GM21381 (cell line): ENCODE results near the gene ACAP1.

ENCODE experiments used
- ATAC-seq: cut with Tn5 transposase; IDR thresholded peaks from one replicate; pipeline ENCODE4 v1.9.1; 2021; ENCODE audit warnings: mild to moderate bottlenecking, moderate library complexity; ENCODE audit not compliant: unreplicated experiment

ACAP1 gene, protein sequence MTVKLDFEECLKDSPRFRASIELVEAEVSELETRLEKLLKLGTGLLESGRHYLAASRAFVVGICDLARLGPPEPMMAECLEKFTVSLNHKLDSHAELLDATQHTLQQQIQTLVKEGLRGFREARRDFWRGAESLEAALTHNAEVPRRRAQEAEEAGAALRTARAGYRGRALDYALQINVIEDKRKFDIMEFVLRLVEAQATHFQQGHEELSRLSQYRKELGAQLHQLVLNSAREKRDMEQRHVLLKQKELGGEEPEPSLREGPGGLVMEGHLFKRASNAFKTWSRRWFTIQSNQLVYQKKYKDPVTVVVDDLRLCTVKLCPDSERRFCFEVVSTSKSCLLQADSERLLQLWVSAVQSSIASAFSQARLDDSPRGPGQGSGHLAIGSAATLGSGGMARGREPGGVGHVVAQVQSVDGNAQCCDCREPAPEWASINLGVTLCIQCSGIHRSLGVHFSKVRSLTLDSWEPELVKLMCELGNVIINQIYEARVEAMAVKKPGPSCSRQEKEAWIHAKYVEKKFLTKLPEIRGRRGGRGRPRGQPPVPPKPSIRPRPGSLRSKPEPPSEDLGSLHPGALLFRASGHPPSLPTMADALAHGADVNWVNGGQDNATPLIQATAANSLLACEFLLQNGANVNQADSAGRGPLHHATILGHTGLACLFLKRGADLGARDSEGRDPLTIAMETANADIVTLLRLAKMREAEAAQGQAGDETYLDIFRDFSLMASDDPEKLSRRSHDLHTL

DNA sequence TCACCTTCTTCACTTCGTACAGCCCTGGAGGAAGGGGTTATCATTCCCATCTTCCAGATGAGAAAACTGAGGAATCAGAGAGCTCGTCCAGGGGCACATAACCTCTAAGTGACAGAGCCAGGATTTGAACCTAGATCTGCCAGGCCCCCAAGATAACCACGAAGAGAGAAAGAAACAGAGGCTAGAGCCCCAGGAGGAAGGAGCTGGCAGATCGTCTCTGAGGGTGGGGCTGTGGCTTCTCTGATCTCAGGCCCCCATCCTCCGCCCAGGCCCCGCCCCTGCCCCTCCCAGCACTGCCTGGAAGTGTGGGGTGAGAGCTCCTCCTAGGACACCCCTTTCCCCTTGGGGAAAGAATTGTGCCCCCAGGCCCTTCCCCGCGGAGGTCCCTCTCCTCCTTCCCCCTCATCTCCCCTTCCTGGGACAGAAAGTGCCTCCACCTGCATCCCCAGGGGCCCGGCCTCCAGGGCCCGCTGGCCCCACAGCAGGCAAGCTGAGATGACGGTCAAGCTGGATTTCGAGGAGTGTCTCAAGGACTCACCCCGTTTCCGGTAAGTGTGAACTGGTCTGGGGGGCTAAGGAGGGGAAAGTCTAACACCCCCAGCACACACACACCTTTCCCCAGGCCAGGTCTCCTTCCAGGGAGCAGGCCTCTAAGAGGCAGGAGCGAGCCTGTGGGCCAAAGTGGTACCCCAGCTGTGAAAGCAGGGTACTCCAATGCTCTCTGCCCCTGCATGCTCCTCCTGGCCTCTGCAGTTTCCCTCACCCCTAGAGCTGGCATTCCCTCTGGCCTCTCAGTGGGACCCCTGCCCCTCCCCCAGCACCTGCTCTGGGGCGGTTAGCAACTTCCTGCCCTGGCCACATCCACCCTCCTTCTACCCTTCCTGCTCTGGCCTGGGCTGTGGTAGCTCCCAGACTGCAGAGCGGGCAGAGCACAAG lies at the start of gene ACAP1:
Gene ACAP1 (plus strand): TSS at position 290 of the 936 bp plus-strand sequence. CDS start 206 bp downstream, at position 496.
- peak; percentile 67 for ATAC-seq

DNA sequence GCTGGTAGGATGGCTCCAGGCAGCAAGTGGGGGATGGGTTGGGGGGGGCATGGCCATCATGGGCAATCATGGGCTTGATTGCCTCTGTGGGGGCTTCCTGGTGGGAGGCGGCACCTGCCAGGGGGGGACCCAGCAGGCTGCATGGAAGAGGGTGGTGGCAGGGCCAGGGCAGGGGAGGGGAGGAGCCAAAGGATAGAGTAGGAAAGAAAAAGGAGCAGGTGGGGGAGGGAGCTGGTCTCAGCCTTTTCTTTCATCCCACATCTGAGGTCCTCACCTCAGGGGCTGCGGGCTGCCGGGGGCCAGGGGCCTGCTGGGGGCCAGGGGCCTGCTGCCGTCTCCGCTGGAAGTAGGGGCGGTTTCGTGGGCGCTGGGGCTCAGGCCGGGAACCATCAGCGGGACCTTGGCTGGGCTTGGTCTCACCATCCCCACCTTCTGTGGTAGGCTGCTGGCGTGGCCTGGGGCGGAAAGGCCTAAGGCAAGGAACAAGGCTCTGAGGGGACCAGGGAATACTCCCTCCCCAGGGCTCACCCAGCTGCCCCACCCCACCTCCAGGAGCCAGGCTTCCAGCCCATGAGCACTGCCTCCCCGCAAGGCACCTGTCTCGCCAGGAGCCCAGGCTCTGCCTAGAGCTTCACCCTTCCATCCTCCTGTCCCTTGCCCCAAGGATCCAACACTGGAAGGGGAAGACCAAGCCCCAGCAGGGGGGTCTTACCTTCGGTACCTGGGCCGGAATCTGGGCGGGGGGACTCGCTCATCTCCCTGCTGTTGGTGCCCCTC lies 46.9 kb upstream of the ACAP1 start:
- ATAC-seq: no peak

DNA sequence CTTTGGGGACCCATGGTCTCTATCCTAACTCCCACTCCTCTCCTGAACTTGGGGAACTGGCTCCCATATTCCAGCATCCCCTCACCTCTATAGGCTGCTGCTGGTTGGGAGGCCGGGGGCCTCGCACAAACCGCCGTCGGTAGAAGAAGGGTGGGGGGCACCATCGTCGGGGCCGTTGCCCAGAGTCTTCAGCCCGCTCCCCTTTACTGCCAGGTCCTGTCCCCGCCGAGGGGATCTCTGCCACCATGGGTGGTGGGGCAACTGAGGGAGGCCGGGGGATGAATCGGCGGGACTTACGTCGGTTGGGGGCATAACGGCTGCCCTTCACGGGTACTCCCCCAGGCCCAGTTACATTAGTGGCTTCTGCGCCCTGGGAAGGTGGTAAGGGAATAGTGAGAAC lies 46.2 kb upstream of the ACAP1 start:
- ATAC-seq: no peak

DNA sequence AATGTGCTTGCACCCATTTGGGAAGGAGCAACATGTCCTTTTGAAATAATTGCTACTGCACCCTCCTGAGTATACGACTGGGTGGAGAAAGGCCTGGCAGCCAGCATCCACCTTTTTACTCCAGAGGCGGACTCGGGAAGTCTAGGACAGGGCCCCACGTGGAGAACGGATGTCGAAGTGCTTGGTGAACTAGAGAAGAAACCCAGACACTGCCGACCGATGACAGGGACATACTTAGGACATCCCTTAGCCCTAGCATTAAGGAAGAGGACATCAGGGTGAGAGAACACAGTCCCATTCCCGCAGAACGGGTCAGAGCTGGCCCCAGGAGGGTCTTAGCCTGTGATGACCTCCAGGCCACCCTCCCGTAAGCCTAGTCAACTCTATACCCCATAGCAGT lies 45.6 kb upstream of the ACAP1 start:
- no peak for ATAC-seq

DNA sequence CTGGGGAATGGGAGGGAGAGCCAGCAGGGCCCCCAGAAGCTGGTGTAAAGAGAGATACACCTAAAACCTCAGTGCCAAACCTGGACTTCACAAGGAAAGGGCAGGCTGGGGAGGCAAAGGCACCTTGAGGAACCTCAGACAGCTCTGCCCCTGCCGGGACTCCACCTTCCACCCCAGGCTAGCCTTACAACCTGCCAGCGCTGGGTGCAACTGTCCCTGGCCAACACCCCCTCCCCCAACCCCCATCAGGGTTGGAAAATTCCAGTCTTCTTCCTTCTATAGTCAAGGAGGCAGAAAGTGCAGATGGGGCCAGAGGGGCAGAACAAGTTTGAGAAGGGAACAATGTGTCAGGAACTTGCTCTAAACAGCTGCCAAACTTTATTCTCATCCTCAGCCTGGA lies 44.1 kb upstream of the ACAP1 start:
- no peak for ATAC-seq

DNA sequence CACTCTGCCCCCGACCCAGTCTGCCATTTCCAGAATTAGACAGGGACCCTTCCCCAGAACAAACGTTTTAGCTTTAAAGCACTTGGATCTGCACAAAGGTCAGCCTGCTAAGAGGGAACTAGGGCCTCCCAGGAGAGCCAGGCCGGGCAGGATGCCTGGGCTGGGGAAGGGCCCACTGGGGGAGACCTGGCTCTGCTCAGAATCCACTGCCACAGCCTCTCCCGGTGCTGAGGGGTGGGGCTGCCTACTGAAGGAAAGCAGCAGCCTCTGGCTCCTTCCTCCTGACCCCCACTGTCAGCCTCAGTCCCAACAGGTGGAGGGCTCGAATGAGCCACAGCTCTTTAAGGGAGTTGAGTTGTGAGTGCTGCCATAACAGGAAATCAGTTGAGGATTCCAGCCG lies 43.6 kb upstream of the ACAP1 start:
- ATAC-seq: no peak

DNA sequence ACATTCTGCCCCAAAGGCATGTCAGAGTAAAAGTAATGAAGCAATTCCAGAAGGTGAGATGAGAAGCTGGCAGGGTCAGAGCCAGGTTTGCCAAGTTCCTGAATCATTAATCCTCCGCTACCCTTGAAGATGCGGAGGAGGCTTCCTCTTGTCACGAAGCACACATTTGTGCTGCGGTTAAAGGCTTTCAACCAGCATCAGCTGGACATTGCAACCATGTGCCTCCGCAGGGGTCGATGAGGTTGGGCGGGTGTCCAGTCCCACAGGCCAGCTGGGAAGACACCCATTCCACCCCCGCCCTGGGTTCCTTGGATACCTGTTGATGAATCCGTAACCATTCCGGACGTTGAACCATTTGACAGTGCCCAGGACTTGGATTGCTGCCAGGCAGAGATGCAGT lies 43.2 kb upstream of the ACAP1 start:
- no peak for ATAC-seq

DNA sequence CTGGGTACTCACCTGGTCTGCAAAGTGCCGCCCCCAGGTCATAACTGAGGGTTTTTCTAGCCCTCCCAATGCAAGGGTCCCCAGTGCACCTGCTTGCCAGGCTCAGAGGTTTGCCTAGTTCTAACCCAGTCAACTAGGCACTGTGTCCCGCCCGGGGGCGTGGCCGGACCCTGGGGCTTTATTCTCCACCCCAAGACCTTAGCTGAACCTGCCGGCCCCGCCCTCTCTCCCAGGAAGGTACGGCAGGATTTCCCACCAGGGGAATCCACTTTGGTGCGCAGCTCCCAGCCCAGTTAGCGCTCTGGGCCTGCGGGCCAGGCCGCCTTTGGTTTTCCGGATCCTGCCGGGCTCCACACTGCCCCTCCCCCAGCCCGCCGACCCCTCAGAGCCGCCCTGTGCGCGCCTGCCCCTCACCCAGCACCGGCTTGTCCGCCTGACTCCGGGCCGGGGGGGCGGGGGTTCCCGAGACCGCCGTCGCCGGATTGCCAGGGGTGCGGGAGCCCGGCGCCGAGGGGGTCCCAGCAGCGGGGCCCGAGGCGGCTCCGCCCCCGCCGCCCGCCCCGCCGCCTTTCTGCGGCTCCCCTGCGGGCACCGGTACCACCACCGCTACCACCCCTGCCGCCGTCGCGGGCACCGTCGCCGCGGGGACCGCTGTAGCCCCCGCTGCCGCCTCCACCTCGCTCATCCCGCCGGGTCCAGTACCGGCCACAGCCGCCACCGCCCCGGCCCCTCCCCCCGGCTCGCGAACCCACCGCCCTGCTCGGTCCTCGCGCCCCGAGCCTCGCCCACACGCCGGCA lies 42.3 kb upstream of the ACAP1 start:
- no peak for ATAC-seq

DNA sequence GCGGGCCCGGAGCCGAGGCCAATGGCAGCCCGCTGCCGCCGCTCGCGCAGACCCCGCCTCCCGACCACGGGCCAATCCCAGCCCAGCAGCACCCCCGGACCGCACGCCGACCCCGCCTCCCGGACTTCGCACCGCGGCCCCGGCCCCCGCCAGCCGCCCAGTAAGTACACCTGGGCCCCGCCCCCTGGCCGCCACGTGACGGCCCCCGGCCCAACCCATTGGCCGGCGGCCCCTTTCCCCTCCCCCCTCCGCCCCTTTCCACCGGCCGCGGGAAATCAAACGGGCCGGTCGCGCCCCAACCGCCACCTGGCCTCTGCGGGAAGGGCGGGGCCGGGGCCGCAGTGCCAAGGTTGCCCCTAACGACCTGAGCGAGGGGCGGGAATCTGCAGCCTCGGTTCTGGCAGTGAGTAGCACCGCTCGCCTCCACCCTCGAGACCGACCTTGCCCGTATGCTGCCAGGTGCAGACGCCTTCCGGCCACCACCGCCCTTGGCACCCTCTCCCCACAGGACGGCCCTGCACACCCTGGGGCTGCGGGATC lies 41.6 kb upstream of the ACAP1 start, which contains the start of gene YBX2:
Gene YBX2 (minus strand): TSS at position 26 of the 540 bp plus-strand sequence. CDS start 139 bp downstream, outside the sequence.
- no peak for ATAC-seq

DNA sequence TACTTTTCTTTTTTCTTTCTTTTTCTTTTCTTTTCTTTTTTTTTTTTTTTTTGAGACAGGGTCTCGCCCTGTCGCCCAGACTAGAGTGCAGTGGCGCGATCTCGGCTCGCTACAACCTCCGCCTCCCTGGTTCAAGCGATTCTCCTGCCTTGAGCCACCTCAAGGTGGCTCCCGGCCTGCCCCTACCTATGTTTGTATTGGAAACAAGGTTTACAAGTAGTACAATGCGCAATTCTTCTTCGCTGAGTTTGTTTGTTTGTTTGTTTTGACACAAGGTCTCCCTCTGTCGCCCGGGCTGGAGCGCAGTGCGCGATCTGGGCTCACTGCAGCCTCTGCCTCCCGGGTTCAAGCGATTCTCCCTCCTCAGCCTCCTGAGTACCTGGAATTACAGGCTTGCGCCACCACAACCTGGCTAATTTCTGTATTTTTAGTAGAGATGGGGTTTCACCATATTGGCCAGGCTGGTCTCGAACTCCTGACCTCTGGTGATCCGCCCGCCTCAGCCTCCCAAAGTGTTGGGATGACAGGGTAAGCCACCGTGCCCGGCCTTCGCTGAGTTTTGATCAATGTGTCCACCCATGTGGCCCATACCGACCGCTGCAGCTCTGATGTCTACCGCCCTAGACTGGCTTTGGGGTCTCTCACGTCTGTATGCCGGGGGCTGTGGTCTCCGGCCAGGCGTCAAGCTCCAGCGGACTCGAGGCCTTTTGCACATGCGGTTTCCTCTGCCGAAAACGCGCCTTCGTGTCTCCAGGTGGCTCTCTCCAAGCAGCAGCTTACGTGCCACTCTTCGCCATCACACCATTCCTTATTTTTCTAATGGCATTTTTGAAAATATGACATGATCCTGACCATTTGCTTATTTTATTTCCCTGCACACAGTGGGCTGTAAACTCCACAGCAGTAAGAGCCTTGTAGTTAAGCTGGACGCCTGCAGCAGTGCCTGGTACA lies 40.8 kb upstream of the ACAP1 start:
- no peak for ATAC-seq

DNA sequence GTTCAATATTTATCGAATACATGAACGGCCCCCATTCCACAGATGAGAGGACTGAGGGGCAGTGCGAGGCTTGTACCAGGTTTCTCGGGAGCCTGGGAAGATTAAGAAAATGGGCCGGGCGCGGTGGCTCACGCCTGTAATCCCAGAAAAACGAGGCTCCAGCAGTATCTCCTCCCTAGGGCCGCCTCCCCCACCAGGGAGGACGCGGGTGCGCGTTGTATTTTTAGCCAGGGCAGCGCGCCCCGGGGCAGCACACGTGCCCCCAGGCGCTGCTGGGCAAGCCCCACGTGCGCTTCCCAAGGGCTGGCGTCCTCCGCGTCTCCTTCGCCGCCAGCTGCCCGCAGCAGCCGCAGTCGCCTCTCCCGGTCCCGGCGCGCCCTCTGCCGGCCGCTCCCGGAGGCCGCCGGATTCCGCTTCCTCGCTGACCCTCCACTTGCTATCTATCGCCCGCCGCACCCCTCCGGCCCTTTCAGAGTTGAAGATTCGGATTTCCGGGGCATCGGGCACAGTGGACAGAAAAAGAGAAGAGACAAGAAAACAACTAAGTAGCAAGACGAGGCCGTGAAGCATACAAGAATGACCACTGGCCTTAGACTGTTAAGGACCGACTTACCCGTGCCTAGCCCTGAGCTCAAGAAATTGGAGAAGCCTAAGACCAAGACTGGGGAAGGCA lies 40.0 kb upstream of the ACAP1 start:
- ATAC-seq: no peak

DNA sequence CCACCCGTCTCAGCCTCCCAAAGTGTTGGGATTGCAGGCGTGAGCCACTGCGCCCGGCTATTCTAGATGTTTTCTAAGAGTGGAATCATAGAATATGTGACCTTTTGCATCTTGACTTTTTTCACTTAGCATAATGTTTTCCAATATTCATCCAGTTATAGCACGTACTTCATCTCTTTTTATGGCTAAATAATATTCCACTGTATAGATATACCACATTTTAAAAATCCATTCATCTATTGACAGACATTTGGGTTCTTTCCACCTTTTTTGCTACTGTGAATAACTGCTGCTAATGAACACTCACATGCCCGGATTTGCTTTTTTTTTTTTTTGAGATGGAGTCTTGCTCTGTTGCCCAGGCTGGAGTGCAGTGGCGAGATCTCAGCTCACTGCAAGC lies 32.1 kb upstream of the ACAP1 start:
- no peak for ATAC-seq

DNA sequence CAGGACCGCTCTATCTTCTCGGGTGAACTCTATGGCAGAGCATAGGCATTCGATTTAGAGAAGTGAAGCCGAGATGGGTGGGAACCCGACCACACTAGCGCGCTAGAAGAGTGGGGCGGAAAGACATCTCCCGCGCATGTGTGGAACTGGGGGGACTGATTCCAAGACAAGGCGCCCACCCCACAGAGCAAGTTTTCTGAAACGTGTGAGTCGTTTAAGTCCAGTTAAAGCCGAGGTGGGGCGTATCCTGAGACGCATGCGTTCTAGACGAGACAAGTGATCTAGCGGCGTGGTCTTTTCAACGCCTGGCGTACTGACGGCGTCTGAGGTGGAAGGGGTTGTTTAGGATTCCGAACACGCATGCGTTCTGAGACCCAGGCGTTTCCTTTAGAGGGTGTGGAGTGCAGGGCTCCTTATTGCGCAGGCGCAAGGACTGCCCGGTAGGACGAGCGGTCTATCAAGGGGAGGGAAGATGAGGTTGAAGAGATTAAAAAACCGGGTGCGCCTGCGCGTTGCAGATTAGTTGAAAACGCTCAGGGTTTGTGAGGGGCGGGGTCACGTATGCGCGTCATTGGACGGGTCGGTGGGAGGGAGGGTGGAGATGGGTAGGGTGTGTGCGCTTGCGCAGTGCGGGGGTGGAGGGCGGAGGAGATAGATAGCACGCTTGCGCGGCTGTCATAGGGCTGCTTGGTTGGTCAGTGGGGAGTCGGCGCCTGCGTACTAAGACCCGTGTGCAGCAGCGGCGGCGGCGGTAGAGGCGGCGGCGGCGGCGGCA lies 29.2 kb upstream of the ACAP1 start, which contains the start of gene EIF5A:
Gene EIF5A (plus strand): TSS at position 718 of the 775 bp plus-strand sequence. CDS start 2,008 bp downstream, outside the sequence.
- peak; percentile 57 for ATAC-seq

DNA sequence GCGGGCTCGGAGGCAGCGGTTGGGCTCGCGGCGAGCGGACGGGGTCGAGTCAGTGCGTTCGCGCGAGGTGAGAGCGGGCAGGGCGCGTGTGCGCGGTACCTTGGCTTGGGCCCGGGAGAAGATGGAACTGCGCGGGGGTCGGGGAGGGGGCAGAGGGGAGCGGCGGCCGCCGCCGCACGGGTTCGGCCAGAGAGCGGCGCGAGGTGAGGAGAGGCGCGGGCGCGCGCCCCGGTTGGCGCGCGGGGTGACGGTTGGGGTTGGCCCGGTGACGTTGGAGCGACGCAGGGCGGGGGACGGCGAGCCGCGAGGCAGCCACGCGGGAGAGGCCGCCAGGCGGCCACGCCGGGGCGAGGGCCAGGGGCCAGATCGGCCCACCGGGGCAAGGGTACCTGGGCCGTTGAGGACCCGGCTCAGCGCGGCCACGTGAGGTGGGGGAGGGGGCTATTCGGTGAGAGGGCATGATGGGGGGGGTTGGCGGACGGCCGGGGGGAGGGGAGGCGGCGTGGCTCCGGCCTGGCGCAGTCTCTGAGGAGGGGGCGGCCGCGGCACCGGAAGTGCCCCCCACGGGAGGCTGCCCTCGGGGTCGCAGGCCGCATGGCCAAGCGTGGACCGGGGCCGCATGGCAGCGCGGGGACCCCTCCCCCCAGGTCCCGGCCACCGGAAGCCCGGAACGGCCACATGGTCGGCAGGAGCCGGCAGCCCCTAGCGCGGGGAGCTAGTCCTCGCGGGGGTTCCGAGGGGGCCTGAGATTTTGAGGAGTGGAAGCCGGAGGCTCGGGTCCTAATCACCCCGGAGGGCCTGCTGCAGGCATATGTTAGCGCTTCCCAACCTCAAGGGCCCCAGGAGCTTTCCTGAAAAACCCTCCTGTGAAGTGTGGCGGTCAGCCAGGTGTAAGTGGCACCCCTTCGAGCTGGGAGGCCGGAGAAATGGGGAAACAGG lies 28.4 kb upstream of the ACAP1 start:
- ATAC-seq: peak; percentile 10

DNA sequence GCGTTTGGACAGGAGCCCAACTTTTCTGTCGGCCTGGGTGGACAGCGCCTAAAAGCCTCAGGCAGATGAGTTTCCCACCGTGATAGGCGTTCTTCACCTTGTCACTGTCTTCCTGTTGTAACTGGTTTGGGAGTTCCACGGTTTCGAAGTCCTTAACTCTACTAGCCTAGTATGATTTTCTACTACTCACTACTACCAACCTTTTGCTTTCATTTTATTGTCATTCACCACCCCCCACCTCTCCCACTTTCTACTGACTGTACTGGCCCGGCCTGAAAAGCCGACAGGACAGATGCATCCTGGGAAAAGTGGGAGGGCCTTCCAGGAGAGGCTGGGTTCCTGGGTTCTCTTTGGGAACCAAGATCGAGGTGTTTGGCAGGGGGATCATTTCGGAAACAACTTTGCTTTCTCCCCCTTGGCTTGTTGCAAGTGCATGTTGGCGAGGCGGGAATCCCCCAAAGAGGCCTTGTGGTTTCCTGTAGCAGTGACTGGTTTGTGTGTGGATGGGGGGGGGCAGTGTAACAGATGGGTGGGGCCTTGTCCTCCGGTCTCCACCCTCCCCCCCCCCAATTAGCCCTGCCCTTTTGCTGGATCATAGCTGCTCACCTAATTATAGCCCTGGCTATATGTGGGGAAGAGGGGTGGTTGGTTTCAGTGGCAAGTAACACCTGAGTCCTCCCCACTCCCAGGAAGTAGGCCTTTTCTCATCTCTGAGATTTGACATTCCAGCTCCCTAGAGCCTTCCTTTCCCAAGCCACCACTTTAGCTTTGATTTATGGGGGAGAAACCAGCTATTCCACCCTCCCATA lies 27.5 kb upstream of the ACAP1 start:
- ATAC-seq: no peak
